Glutamatergic neuron (in vitro differentiated cells): ENCODE data around the gene CEP112. TPM values are rescaled to one million over a fixed set of nuclear protein-coding genes. Genes with fewer than 3 reads are reported as not detected.

Experiments used
- DNase-seq: peaks from one replicate; pipeline ENCODE4 v3.0.0; 2022
- H3K27ac Mint-ChIP-seq: one replicate; pipeline ENCODE4 v1.8.0; 2020; ENCODE audit warnings: mild to moderate bottlenecking, mixed read lengths, inconsistent platforms; ENCODE audit not compliant: unreplicated experiment
- H3K27me3 Mint-ChIP-seq: one replicate; pipeline ENCODE4 v1.8.0; 2020; ENCODE audit warnings: mild to moderate bottlenecking, moderate library complexity, mixed read lengths, inconsistent platforms; ENCODE audit not compliant: unreplicated experiment
- H3K36me3 Mint-ChIP-seq: one replicate; pipeline ENCODE4 v1.8.0; 2020; ENCODE audit warnings: mild to moderate bottlenecking, mixed read lengths, inconsistent platforms; ENCODE audit not compliant: unreplicated experiment
- H3K4me1 Mint-ChIP-seq: one replicate; pipeline ENCODE4 v1.8.0; 2020; ENCODE audit warnings: mild to moderate bottlenecking, low read depth, mixed read lengths, inconsistent platforms; ENCODE audit not compliant: unreplicated experiment
- H3K4me3 Mint-ChIP-seq: one replicate; pipeline ENCODE4 v1.8.0; 2020; ENCODE audit warnings: mild to moderate bottlenecking, mixed read lengths, inconsistent platforms; ENCODE audit not compliant: unreplicated experiment
- H3K9me3 Mint-ChIP-seq: one replicate; pipeline ENCODE4 v1.8.0; 2020; ENCODE audit warnings: mild to moderate bottlenecking, moderate library complexity, mixed read lengths, inconsistent platforms; ENCODE audit not compliant: unreplicated experiment
- CTCF ChIP-seq: fragments of 200-600 bp; sonication (generic); IDR thresholded peaks from one replicate; pipeline ENCODE4 v1.5.0; 2021; ENCODE audit not compliant: partially characterized antibody, unreplicated experiment
- total RNA-seq: library from RNA; stranded (reverse); fragmentation: NEBNext Ultra II Directional; extraction: Animal tissue kit (Norgen Biotek cat#: 25700); gene quantifications from one replicate; pipeline ENCODE4 v1.2.1, GENCODE V29; 2021; ENCODE audit not compliant: unreplicated experiment

Gene CEP112
- total RNA-seq, 1 donor from 2014 or later, result 8.5 TPM

- no peak overlapping the region for H3K27ac Mint-ChIP-seq
- H3K27me3 Mint-ChIP-seq, result no peaks in the 10 kb centered on the region
- H3K9me3 Mint-ChIP-seq, result no peaks in the 10 kb centered on the region
- no peak for DNase-seq
- no peaks in the 10 kb centered on the region for H3K36me3 Mint-ChIP-seq
- TF ChIP-seq CTCF, result no peak
- no peaks in the 10 kb centered on the region for H3K4me1 Mint-ChIP-seq
- H3K4me3 Mint-ChIP-seq, result no peak overlapping the region
Observed at GRCh38 chr17:65659512-65659911, 532.4 kb downstream of the CEP112 start.

- no peak for DNase-seq
- no peaks in the 10 kb centered on the region for H3K9me3 Mint-ChIP-seq
- no peaks in the 10 kb centered on the region for H3K4me1 Mint-ChIP-seq
- TF ChIP-seq CTCF, result no peak
- H3K4me3 Mint-ChIP-seq, result no peak overlapping the region
- H3K36me3 Mint-ChIP-seq, result no peaks in the 10 kb centered on the region
- no peak overlapping the region for H3K27ac Mint-ChIP-seq
- no peaks in the 10 kb centered on the region for H3K27me3 Mint-ChIP-seq
Observed at GRCh38 chr17:65657251-65657828, 534.6 kb downstream of the CEP112 start.

- no peak for DNase-seq
- Mint-ChIP-seq H3K4me3 (no peak overlapping the region), H3K27ac (no peak overlapping the region), H3K4me1 (no peaks in the 10 kb centered on the region), H3K27me3 (no peaks in the 10 kb centered on the region), H3K9me3 (no peaks in the 10 kb centered on the region), H3K36me3 (no peaks in the 10 kb centered on the region)
- no peak for TF ChIP-seq CTCF
Observed at GRCh38 chr17:65656390-65657250, 535.3 kb downstream of the CEP112 start.

GRCh38 chr17:65655706-65656105, 536.2 kb downstream of the CEP112 start:
- Mint-ChIP-seq H3K9me3 (peaks cover 2% of the 10 kb centered on the region), H3K4me1 (no peaks in the 10 kb centered on the region), H3K27me3 (no peaks in the 10 kb centered on the region), H3K27ac (no peak overlapping the region), H3K4me3 (no peak overlapping the region), H3K36me3 (no peaks in the 10 kb centered on the region)
- DNase-seq, result no peak
- no peak for TF ChIP-seq CTCF

- no peak for TF ChIP-seq CTCF
- H3K27me3 Mint-ChIP-seq, result no peaks in the 10 kb centered on the region
- no peak overlapping the region for H3K4me3 Mint-ChIP-seq
- peaks cover 6% of the 10 kb centered on the region for H3K36me3 Mint-ChIP-seq
- no peak for DNase-seq
- H3K27ac Mint-ChIP-seq, result no peak overlapping the region
- no peaks in the 10 kb centered on the region for H3K9me3 Mint-ChIP-seq
- no peaks in the 10 kb centered on the region for H3K4me1 Mint-ChIP-seq
Observed at GRCh38 chr17:65644545-65644944, 547.4 kb downstream of the CEP112 start.
